Smooth muscle cell of the umbilical artery (primary cell): ENCODE measurements around the gene SAMHD1. TPM values are rescaled to one million over a fixed set of nuclear protein-coding genes. Genes with fewer than 3 reads are reported as not detected.

ENCODE experiments used
- total RNA-seq: library from RNA; depleted of rRNA; stranded (reverse); fragments of >200 nt; gene quantifications from 2 replicates; pipeline ENCODE4 v1.2.3, GENCODE V29; 2014

SAMHD1 gene
- total RNA-seq = 18.4 and 27.0 TPM in 2 replicates

GRCh38 chr20:36951198-36951978, at the start of gene SAMHD1:
Gene SAMHD1, minus strand, starts transcription at chr20:36951708. Its CDS starts 65 bp downstream, at chr20:36951643.

DNA sequence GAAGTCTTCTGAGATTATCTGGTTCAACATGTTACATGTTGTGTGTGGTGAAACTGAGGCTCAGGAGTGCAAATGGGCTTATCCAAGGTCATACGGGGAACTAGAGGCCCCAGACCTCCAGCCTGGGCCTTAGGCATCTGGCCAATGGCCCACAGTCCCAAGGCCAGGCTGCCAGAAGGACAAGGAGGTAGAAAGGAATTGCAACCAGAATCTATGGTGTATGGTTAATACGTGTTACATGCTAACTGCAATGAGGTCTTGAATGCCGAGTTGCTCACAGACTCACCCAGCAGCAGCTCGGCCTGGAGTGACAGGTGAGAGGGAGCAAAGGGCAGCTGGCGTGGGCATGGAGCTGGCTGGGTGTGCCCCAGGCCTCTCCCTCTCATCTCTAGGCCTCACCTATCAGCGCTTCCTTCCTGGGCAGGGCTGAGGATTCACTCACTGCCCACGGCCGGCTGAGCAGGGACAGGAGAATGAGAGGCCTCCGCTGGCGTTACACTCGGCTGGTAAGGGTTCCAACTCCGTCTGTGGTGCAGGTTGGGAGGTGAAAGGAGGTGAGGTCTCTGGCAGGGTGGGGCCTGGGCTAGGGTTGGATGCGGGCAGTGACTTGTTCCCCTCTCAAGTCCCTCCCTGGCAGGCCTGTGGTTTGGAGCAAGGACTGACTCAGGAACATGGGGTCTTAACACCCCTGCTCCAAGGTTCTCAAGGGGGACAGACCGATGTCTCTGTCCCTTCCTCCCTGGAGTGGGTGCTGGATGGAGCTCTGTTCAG, 75.6 kb downstream of the SAMHD1 start, which contains the start of gene TLDC2:
Gene TLDC2, plus strand, starts transcription at position 437 of the 771 bp plus-strand sequence. Its CDS starts 37 bp downstream, at position 474.

Other genes starting within 250 kb of the SAMHD1 start
- 20.2 and 23.9 TPM in 2 replicates for gene NDRG3, start 205.6 kb downstream of the SAMHD1 start, total RNA-seq
- gene DSN1, start 177.9 kb downstream of the SAMHD1 start, total RNA-seq = 6.8 and 12.6 TPM in 2 replicates
- gene TLDC2, start 75.6 kb downstream of the SAMHD1 start, total RNA-seq = 0.30 and 0.37 TPM in 2 replicates
- gene RBL1, start 144.3 kb upstream of the SAMHD1 start, total RNA-seq = 3.3 and 11.4 TPM in 2 replicates
- 530 and 602 TPM in 2 replicates for gene RPN2, start 227.6 kb upstream of the SAMHD1 start, total RNA-seq
- 0.89 and 1.2 TPM in 2 replicates for gene MROH8, start 227.8 kb upstream of the SAMHD1 start, total RNA-seq